Measurements from ENCODE around the gene SPPL2A. TPM values are rescaled to one million over a fixed set of nuclear protein-coding genes. Genes with fewer than 3 reads are reported as not detected.

SPPL2A gene
- total and polyA plus RNA-seq, 9 of the 15 experiments (the other 6 are each of a cell fraction or from before 2014, with no cell fraction given) = 9.8 to 66.1 (median 38.0) TPM

DNA sequence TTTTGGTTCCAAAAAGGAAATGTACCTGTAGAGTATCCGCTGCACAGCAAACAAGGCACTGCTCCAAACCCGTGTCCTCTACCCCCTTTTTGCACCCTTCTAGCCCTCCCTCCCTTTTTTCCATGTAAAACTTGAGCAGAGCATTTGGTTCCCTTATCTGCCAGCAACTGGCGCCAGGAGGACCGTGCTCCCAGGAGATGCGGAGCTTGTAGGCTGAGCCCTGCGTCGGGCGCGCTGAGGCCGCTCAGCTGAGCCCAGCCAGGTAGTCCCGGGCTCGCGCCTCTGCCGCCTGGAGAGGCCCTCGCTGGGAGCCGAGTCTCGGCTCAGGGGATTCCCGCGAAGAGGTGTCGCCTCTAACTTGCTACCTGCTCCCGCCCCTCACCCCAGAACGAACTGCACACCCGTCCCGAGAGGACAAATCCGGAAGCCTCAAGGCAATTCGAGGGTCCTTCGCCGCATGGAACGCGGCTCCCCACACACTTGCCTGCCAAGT lies 79.5 kb downstream of the SPPL2A start (continued):
- TF ChIP-seq, protein P1, sequence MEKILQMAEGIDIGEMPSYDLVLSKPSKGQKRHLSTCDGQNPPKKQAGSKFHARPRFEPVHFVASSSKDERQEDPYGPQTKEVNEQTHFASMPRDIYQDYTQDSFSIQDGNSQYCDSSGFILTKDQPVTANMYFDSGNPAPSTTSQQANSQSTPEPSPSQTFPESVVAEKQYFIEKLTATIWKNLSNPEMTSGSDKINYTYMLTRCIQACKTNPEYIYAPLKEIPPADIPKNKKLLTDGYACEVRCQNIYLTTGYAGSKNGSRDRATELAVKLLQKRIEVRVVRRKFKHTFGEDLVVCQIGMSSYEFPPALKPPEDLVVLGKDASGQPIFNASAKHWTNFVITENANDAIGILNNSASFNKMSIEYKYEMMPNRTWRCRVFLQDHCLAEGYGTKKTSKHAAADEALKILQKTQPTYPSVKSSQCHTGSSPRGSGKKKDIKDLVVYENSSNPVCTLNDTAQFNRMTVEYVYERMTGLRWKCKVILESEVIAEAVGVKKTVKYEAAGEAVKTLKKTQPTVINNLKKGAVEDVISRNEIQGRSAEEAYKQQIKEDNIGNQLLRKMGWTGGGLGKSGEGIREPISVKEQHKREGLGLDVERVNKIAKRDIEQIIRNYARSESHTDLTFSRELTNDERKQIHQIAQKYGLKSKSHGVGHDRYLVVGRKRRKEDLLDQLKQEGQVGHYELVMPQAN (IDR thresholded peaks at IDR 0.05; ENCODE audit: borderline replicate concordance) = no peak
- TF ChIP-seq ATF1 (CRISPR knock-in tag; IDR thresholded peaks at IDR 0.05) (no peak), ATF1 (tag; IDR thresholded peaks at IDR 0.05) (no peak; the same call in 1 of the 2 replicates), JUNB (CRISPR knock-in tag; conservative IDR thresholded peaks at IDR 0.05) (no peak), FOXK1 (CRISPR knock-in tag; IDR thresholded peaks at IDR 0.05; ENCODE audit: borderline replicate concordance) (no peak), RBM39 (optimal IDR thresholded peaks at IDR 0.05; ENCODE audit: low read depth, low read length) (no peak), RBM15 (IDR thresholded peaks at IDR 0.05; ENCODE audit: insufficient read depth, low read length) (no peak), ERF (CRISPR knock-in tag; IDR thresholded peaks at IDR 0.05) (no peak), LARP7 (IDR thresholded peaks at IDR 0.05) (no peak), ZNF232 (CRISPR knock-in tag; IDR thresholded peaks at IDR 0.05) (no peak), NELFE (IDR thresholded peaks at IDR 0.05; ENCODE audit: insufficient read depth, insufficient read length) (no peak), KLF10 (CRISPR knock-in tag; IDR thresholded peaks at IDR 0.05) (no peak), MEF2A (IDR thresholded peaks at IDR 0.05; ENCODE audit: control insufficient read depth, low read depth, low read length) (no peak), RBM22 (IDR thresholded peaks at IDR 0.05; ENCODE audit: low read depth, low read length, poor library complexity, severe bottlenecking) (no peak), TAF7 (tag; IDR thresholded peaks at IDR 0.05) (no peak), JUND (IDR thresholded peaks at IDR 0.05; ENCODE audit: borderline replicate concordance, low read depth, low read length) (no peak), JUND (tag; IDR thresholded peaks at IDR 0.05; ENCODE audit: borderline replicate concordance, low read depth, low read length) (no peak; the same call in 2 of the 3 replicates), PTBP1 (IDR thresholded peaks at IDR 0.05; ENCODE audit: low read depth, low read length) (no peak), TEAD4 (IDR thresholded peaks at IDR 0.05; ENCODE audit: low read length) (no peak; the same call in 1 of the 2 replicates), TEAD4 (CRISPR knock-in tag; IDR thresholded peaks at IDR 0.05; ENCODE audit: borderline replicate concordance) (no peak; the same call in 1 of the 2 replicates), TCF3 (CRISPR knock-in tag; IDR thresholded peaks at IDR 0.05) (peak; percentile 59; the same call in 1 of the 2 replicates), MCM7 (IDR thresholded peaks at IDR 0.05) (no peak), FUS (optimal IDR thresholded peaks at IDR 0.05; ENCODE audit: low read depth, low read length) (no peak)
- TF ChIP-seq, protein P2, sequence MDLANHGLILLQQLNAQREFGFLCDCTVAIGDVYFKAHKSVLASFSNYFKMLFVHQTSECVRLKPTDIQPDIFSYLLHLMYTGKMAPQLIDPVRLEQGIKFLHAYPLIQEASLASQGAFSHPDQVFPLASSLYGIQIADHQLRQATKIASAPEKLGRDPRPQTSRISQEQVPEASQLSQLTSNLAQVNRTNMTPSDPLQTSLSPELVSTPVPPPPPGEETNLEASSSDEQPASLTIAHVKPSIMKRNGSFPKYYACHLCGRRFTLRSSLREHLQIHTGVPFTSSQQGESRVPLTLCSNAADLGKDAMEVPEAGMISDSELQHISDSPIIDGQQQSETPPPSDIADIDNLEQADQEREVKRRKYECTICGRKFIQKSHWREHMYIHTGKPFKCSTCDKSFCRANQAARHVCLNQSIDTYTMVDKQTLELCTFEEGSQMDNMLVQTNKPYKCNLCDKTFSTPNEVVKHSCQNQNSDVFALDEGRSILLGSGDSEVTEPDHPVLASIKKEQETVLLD (IDR thresholded peaks at IDR 0.05) = 0 out of 2 replicates have a peak, but pooled peaks have one; percentile 22
- TF ChIP-seq, protein P3, sequence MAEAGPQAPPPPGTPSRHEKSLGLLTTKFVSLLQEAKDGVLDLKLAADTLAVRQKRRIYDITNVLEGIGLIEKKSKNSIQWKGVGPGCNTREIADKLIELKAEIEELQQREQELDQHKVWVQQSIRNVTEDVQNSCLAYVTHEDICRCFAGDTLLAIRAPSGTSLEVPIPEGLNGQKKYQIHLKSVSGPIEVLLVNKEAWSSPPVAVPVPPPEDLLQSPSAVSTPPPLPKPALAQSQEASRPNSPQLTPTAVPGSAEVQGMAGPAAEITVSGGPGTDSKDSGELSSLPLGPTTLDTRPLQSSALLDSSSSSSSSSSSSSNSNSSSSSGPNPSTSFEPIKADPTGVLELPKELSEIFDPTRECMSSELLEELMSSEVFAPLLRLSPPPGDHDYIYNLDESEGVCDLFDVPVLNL (CRISPR knock-in tag; IDR thresholded peaks at IDR 0.05; ENCODE audit: low read depth) = no peak
